Cardiac muscle cell (in vitro differentiated cells and primary cell): ENCODE data around the gene HPS5. TPM values are rescaled to one million over a fixed set of nuclear protein-coding genes. Genes with fewer than 3 reads are reported as not detected.

Experiments
- DNase-seq, 2 donors: peaks; one replicate each; pipeline versions ENCODE4 v3.0.0 to v3.0.0-alpha.2; 2010 to 2017; ENCODE audit warnings: low read depth in 1 of 2, low spot score in 1 of 2
- H3K27ac ChIP-seq: fragments of 200-600 bp; sonication (generic); 2 replicates; pipeline ENCODE4 v1.5.1; 2016
- H3K27me3 ChIP-seq: fragments of 200-600 bp; sonication (generic); 2 replicates; pipeline ENCODE4 v1.6.0; 2016; ENCODE audit warnings: control low read depth
- H3K36me3 ChIP-seq: fragments of 200-600 bp; sonication (generic); 2 replicates; pipeline ENCODE4 v1.5.1; 2016; ENCODE audit warnings: control low read depth
- H3K4me1 ChIP-seq: fragments of 200-600 bp; sonication (generic); 2 replicates; pipeline ENCODE4 v1.8.1; 2017; ENCODE audit warnings: low read depth, mild to moderate bottlenecking, mixed run types
- H3K4me3 ChIP-seq: fragments of 200-600 bp; sonication (generic); 2 replicates; pipeline ENCODE4 v1.5.1; 2016; ENCODE audit warnings: mild to moderate bottlenecking
- H3K9me3 ChIP-seq: fragments of 200-600 bp; sonication (generic); 2 replicates; pipeline ENCODE4 v1.5.1; 2017; ENCODE audit warnings: low read depth, mild to moderate bottlenecking, control low read depth
- polyA plus RNA-seq: library from polyadenylated mRNA; unstranded; fragments of >200 nt; fragmentation: Nextera tagmentation; extraction: Ambion mirVana; gene quantifications from 2 replicates; pipeline ENCODE4 v1.2.1, GENCODE V29; 2016
- total RNA-seq: library from RNA; depleted of rRNA; stranded (reverse); fragments of >200 nt; gene quantifications from 2 replicates; pipeline ENCODE4 v1.2.3, GENCODE V29; 2016
- TF ChIP-seq, protein P1 (sequence below): IDR thresholded peaks from 2 replicates; pipeline ENCODE4 v1.5.1; 2012; ENCODE audit warnings: low read depth, mild to moderate bottlenecking, low read length

HPS5 gene
- total and polyA plus RNA-seq, 2 experiments from 2014 or later: 7.3 to 9.5 TPM

DNA sequence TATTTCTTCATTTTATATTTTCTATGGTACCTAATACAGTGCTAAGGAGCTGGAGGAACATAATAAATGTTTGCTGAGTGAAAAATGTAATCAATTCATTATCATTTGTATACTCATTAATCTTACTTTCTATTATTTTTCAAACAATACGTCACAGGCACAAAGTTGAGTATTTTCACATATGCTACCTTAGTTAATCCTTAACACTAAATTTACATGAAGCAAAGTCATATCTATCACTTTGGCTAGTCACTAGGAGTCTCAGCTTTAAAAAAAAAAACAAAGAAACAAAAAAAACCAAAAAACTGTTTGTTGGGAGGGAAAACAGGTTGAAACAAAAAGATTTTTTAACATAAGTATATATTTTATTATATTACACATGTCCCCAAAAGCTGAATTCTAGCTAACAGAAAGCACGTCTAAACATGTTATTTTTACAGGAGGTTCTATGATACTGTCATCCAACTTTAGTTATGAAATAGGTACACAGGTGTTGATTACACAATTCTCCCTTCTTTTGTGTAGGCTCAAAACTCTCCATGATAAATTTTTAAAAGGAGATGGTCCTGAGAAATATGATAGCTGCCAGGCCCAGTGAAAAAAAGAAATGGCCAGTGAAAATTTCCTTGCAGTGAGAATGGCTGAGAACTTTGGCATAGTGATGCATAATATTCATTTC, 14.3 kb downstream of the HPS5 start:
- DNase-seq: no peak
- H3K9me3 ChIP-seq: no peaks in the 10 kb centered on the region
- H3K27me3 ChIP-seq: no peaks in the 10 kb centered on the region
- no peak overlapping the region for H3K4me3 ChIP-seq
- peaks cover 7% of the 10 kb centered on the region for H3K4me1 ChIP-seq
- TF ChIP-seq, protein P1, sequence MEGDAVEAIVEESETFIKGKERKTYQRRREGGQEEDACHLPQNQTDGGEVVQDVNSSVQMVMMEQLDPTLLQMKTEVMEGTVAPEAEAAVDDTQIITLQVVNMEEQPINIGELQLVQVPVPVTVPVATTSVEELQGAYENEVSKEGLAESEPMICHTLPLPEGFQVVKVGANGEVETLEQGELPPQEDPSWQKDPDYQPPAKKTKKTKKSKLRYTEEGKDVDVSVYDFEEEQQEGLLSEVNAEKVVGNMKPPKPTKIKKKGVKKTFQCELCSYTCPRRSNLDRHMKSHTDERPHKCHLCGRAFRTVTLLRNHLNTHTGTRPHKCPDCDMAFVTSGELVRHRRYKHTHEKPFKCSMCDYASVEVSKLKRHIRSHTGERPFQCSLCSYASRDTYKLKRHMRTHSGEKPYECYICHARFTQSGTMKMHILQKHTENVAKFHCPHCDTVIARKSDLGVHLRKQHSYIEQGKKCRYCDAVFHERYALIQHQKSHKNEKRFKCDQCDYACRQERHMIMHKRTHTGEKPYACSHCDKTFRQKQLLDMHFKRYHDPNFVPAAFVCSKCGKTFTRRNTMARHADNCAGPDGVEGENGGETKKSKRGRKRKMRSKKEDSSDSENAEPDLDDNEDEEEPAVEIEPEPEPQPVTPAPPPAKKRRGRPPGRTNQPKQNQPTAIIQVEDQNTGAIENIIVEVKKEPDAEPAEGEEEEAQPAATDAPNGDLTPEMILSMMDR: no peak
- H3K27ac ChIP-seq: no peak overlapping the region
- peaks cover 49% of the 10 kb centered on the region for H3K36me3 ChIP-seq

DNA sequence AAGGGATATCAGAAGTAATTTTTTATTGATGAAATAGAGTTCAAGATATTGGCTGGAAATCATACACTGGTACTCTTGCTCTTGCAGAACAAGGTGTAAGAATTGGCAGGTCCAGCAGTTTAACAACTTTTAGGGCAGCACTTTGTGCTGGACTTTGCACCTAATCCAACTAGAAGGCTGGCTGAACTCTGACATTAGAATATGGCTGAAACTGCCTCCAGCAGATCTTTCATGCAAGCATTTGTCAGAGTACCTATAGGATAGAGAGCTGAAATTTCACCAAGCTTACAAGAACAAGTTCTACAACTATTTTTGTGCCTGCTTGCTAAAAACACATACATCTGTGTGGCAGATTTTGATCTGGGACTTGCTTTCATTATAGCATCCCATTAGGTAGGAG, 17.2 kb downstream of the HPS5 start:
- no peak overlapping the region for H3K4me3 ChIP-seq
- no peaks in the 10 kb centered on the region for H3K4me1 ChIP-seq
- TF ChIP-seq, protein P1: no peak
- H3K27ac ChIP-seq: no peak overlapping the region
- H3K9me3 ChIP-seq: no peaks in the 10 kb centered on the region
- peaks cover 46% of the 10 kb centered on the region for H3K36me3 ChIP-seq
- no peak for DNase-seq
- H3K27me3 ChIP-seq: no peaks in the 10 kb centered on the region

DNA sequence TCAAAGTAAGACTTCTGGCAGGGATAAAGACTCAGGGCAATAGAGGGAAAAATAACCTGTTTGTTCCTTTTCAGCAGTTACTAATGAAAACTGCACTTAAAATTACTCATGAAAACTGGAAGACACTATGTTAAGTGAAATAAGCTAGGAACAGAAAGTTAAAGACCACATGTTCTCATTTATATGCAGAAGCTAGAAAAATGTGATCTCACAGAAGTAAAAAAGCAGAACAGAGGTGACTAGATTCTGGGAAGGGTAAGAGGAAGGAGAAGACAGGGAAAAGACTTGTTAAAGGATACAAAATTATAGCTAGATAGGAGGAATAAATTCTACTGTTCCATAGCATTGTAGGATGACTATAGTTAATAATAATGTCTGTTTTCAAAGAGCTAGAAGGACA, 22.2 kb downstream of the HPS5 start:
- H3K4me1 ChIP-seq: no peaks in the 10 kb centered on the region
- TF ChIP-seq, protein P1: no peak
- no peak overlapping the region for H3K27ac ChIP-seq
- H3K36me3 ChIP-seq: peaks cover 48% of the 10 kb centered on the region
- DNase-seq: no peak
- H3K9me3 ChIP-seq: no peaks in the 10 kb centered on the region
- H3K27me3 ChIP-seq: no peaks in the 10 kb centered on the region
- no peak overlapping the region for H3K4me3 ChIP-seq

DNA sequence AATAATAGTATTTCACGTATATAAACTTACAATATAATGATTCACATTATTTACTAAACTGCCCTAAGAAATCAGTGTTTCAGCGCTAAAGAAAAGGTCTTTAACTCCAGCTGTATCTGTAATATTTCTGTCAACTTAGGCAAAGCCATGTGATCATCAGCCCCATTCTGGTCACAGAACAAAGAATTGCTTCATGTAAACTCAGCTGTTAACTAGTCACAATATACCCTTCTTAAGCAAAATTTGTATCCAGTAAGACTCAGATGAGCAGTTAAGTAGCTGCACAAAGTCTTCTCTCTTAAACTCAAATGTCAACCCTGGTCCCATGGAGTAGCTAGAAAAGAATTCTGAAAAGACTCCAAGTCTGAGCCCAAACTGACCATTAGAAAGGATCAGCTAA, 26.6 kb downstream of the HPS5 start:
- TF ChIP-seq, protein P1: no peak
- H3K36me3 ChIP-seq: peaks cover 65% of the 10 kb centered on the region
- no peak for DNase-seq
- H3K4me1 ChIP-seq: no peaks in the 10 kb centered on the region
- H3K27me3 ChIP-seq: no peaks in the 10 kb centered on the region
- H3K9me3 ChIP-seq: no peaks in the 10 kb centered on the region
- no peak overlapping the region for H3K4me3 ChIP-seq
- H3K27ac ChIP-seq: no peak overlapping the region

DNA sequence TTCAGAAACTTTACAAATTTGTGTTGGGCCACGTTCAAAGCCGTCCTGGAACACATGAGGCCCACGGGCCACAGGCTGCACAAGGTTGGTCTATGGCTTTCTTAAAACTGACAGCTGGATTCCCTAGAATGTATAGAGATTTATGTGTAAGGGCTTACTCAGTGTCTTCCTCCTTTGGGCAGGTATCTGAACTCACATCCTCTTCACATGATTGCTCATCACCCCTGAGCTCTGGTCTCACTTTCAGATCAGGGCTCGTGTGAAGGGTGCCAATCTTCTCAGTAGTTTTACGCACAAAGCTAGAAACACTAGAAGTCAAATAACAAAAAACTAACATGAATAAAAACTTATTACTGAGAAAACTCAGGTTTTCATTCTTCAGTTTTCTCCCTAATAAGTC, 27.1 kb downstream of the HPS5 start:
- no peak for DNase-seq
- Histone ChIP-seq H3K4me1 (no peaks in the 10 kb centered on the region), H3K27me3 (no peaks in the 10 kb centered on the region), H3K4me3 (no peak overlapping the region), H3K36me3 (peaks cover 64% of the 10 kb centered on the region), H3K27ac (no peak overlapping the region), H3K9me3 (no peaks in the 10 kb centered on the region)
- TF ChIP-seq, protein P1: no peak
